Osteoblast (primary cell): ENCODE measurements around the gene PCDHGB5. TPM values are rescaled to one million over a fixed set of nuclear protein-coding genes. Genes with fewer than 3 reads are reported as not detected.
"Not testable (repeated sequence)": the region's sequence is repeated elsewhere in the genome, so short reads cannot be mapped to it uniquely, and the experiment has no call there.

Source experiments
- DNase-seq: peaks from one replicate; pipeline ENCODE4 v3.0.0; 2011; ENCODE audit warnings: low spot score, mixed read lengths; ENCODE audit not compliant: insufficient read length; ENCODE audit errors: missing footprints
- H2AFZ ChIP-seq: 2 replicates; pipeline ENCODE4 v1.6.0; 2011; ENCODE audit warnings: mild to moderate bottlenecking, low read length
- H3K27ac ChIP-seq: 2 replicates; pipeline ENCODE4 v1.5.1; 2011; ENCODE audit warnings: mild to moderate bottlenecking, low read depth, low read length, moderate library complexity
- H3K27me3 ChIP-seq: 2 replicates; pipeline ENCODE4 v1.6.0; 2012; ENCODE audit warnings: mild to moderate bottlenecking, control low read depth, inconsistent platforms, low read length, moderate library complexity; ENCODE audit not compliant: insufficient read depth
- H3K36me3 ChIP-seq: 2 replicates; pipeline ENCODE4 v1.5.1; 2011; ENCODE audit warnings: mild to moderate bottlenecking, low read length, control low read depth, moderate library complexity; ENCODE audit not compliant: insufficient read depth
- H3K4me1 ChIP-seq: 2 replicates; pipeline ENCODE4 v1.5.1; 2011; ENCODE audit warnings: mild to moderate bottlenecking, low read length, control low read depth, moderate library complexity; ENCODE audit not compliant: insufficient read depth
- H3K4me2 ChIP-seq: 2 replicates; pipeline ENCODE4 v1.6.0; 2011; ENCODE audit warnings: mild to moderate bottlenecking, low read length; ENCODE audit not compliant: insufficient read depth
- H3K4me3 ChIP-seq: fragments of 200-600 bp; sonication (generic); 3 replicates; pipeline ENCODE4 v1.5.1; 2012; ENCODE audit warnings: mild to moderate bottlenecking, low read length, inconsistent platforms; ENCODE audit not compliant: insufficient read depth
- H3K79me2 ChIP-seq: 2 replicates; pipeline ENCODE4 v1.6.0; 2012; ENCODE audit warnings: mild to moderate bottlenecking, low read length, control low read depth, inconsistent platforms; ENCODE audit not compliant: insufficient read depth
- H3K9me3 ChIP-seq: 2 replicates; pipeline ENCODE4 v1.5.1; 2011; ENCODE audit warnings: low read depth, low read length, control low read depth
- H4K20me1 ChIP-seq: 2 replicates; pipeline ENCODE4 v1.6.0; 2012; ENCODE audit warnings: mild to moderate bottlenecking, low read length, control low read depth; ENCODE audit not compliant: insufficient read depth
- total RNA-seq: library from RNA; depleted of rRNA; stranded (reverse); fragments of >200 nt; gene quantifications from 2 replicates; pipeline ENCODE4 v1.2.3, GENCODE V29; 2012
- TF ChIP-seq, protein P1 (sequence below): IDR thresholded peaks from 2 replicates; pipeline ENCODE4 v1.5.1; 2011; ENCODE audit warnings: mild to moderate bottlenecking, low read depth, low read length, moderate library complexity; ENCODE audit errors: extremely low read depth

The PCDHGB5 gene
- 21.5 and 24.2 TPM in 2 replicates for total RNA-seq

DNA sequence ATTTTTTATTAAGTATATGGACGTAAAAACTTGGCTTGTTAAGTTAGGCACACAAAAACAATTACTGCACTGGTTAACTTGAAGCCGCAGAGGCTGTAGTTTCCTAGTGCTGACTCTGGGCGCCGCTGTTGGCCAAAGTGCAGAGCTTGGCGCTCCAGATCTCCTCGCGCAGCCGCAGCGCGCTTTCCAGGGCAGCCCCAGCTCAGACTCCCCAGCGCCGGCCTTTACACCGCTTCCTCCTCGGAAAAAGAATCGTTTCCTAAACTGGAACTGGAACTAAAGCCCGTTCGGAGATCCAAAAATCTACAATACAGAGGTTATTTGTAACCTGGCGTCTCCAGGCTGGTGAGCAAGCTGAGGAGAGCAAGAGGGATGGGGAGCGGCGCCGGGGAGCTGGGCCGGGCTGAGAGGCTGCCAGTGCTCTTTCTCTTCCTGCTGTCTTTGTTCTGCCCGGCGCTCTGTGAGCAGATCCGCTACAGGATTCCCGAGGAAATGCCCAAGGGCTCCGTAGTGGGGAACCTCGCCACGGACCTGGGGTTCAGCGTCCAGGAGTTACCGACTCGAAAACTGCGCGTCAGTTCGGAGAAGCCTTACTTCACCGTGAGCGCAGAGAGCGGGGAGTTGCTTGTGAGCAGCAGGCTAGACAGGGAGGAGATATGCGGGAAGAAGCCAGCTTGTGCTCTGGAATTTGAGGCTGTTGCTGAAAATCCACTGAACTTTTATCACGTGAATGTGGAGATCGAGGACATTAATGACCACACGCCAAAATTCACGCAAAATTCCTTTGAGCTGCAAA is at the start of gene PCDHGB5:
Gene PCDHGB5 (plus strand): TSS at position 192 of the 796 bp plus-strand sequence. CDS start 181 bp downstream, at position 373.
- Histone ChIP-seq H3K9me3 (peaks cover 27% of the 10 kb centered on the region), H3K4me3 (peak within 1 kb of the TSS; percentile 70), H3K4me2 (peak within 1 kb of the TSS; percentile 45), H2AFZ (peak within 1 kb of the TSS; percentile 50)
- H3K36me3 ChIP-seq, H3K79me2 ChIP-seq, H3K27me3 ChIP-seq, H4K20me1 ChIP-seq, H3K27ac ChIP-seq, DNase-seq, H3K4me1 ChIP-seq: not testable (repeated sequence)
- TF ChIP-seq, protein P1, sequence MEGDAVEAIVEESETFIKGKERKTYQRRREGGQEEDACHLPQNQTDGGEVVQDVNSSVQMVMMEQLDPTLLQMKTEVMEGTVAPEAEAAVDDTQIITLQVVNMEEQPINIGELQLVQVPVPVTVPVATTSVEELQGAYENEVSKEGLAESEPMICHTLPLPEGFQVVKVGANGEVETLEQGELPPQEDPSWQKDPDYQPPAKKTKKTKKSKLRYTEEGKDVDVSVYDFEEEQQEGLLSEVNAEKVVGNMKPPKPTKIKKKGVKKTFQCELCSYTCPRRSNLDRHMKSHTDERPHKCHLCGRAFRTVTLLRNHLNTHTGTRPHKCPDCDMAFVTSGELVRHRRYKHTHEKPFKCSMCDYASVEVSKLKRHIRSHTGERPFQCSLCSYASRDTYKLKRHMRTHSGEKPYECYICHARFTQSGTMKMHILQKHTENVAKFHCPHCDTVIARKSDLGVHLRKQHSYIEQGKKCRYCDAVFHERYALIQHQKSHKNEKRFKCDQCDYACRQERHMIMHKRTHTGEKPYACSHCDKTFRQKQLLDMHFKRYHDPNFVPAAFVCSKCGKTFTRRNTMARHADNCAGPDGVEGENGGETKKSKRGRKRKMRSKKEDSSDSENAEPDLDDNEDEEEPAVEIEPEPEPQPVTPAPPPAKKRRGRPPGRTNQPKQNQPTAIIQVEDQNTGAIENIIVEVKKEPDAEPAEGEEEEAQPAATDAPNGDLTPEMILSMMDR = peak; percentile 60

DNA sequence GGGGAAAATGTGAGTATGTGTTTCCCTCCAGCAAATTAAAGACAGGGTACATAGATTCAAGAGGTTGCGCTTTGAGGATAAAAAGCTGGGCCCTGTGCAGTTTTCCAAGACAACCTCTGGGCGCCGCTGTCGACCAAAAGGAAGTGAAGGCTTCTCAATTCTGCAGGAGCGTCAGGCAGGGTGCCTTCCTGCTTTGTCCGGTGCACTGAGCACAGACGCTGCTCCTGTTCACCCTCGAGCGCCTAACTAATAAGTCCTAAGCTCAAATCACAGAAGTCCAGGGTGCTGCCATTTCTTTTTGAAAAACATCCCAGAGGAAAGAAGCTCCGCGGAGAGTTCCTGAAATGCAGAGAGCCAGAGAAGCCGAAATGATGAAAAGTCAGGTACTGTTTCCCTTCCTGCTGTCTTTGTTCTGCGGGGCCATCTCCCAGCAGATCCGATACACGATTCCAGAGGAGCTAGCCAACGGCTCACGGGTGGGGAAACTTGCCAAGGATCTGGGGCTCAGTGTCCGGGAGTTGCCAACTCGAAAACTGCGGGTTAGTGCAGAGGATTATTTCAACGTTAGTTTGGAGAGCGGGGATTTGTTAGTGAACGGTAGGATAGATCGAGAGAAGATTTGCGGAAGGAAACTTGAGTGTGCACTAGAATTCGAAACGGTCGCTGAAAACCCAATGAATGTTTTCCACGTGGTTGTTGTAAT is 47.7 kb upstream of the PCDHGB5 start, which contains the start of gene PCDHGB1:
Gene PCDHGB1 (plus strand): TSS at position 183 of the 703 bp plus-strand sequence. CDS start 162 bp downstream, at position 345.
- Histone ChIP-seq H3K4me1 (no peaks in the 10 kb centered on the region), H3K27me3 (peaks cover 20% of the 10 kb centered on the region), H3K9me3 (peaks cover 2% of the 10 kb centered on the region), H3K4me2 (peak within 1 kb of the TSS; percentile 83), H3K36me3 (no peaks in the 10 kb centered on the region), H4K20me1 (no peaks in the 10 kb centered on the region), H3K4me3 (peak within 1 kb of the TSS; percentile 68), H3K27ac (no peak within 1 kb of the TSS), H2AFZ (peak within 1 kb of the TSS; percentile 76), H3K79me2 (no peaks in the 10 kb centered on the region)
- TF ChIP-seq, protein P1 = peak; percentile 64
- peak; percentile 91 for DNase-seq

DNA sequence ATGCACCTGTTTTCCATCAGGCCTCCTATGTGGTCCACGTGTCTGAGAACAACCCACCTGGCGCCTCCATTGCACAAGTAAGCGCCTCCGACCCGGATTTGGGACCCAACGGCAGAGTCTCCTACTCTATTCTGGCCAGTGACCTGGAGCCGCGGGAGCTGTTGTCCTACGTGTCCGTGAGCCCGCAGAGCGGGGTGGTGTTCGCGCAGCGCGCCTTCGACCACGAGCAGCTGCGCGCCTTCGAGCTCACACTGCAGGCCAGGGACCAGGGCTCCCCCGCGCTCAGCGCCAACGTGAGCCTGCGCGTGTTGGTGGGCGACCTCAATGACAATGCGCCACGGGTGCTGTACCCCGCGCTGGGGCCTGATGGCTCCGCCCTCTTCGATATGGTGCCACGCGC is 46.2 kb upstream of the PCDHGB5 start:
- Histone ChIP-seq H3K4me2 (no peak overlapping the region), H3K27me3 (peaks cover 25% of the 10 kb centered on the region), H3K4me1 (peaks cover 2% of the 10 kb centered on the region), H4K20me1 (no peaks in the 10 kb centered on the region), H2AFZ (no peak overlapping the region), H3K79me2 (no peaks in the 10 kb centered on the region), H3K36me3 (no peaks in the 10 kb centered on the region), H3K4me3 (no peak overlapping the region), H3K27ac (no peak overlapping the region), H3K9me3 (peaks cover 10% of the 10 kb centered on the region)
- TF ChIP-seq, protein P1 = no peak
- no peak for DNase-seq
